GM12878 (cell line): ENCODE data around the gene LGALS1. TPM values are rescaled to one million over a fixed set of nuclear protein-coding genes. Genes with fewer than 3 reads are reported as not detected.

Experiments
- ATAC-seq: fragments of 200-7000 bp; cut with Tn5 transposase; 3 replicates; pipeline ENCODE4 v1.9.1; 2020; ENCODE audit warnings: mild to moderate bottlenecking, moderate library complexity
- BruUV-seq: library from RNA; stranded (reverse); fragments of 400-500 nt; replicated peaks from 2 replicates; lab custom pipeline; 2021; lab: Mats Ljungman, UMichigan
- CTCF ChIA-PET: fragments of 300-600 bp; sonication (Branson Sonifier 250); formaldehyde crosslinking; extraction: SDS; loops from one replicate; lab custom pipeline; 2021; ENCODE audit warnings: inconsistent platforms; lab: Yijun Ruan, JAX
- POLR2A ChIA-PET: fragments of 350-600 bp; formaldehyde crosslinking; extraction: SDS; loops from one replicate; lab custom pipeline; 2021; ENCODE audit warnings: inconsistent platforms; lab: Charles Lee
- RAD21 ChIA-PET: fragments of 300-600 bp; sonication (Branson Sonifier 250); formaldehyde crosslinking; loops from one replicate; lab custom pipeline; 2023; ENCODE audit warnings: antibody characterized with exemption; ENCODE audit not compliant: unreplicated experiment; lab: Charles Lee
- SMC1A ChIA-PET: fragments of 300-600 bp; sonication (Branson Sonifier 250); formaldehyde crosslinking; loops from one replicate; lab custom pipeline; 2023; ENCODE audit not compliant: unreplicated experiment, uncharacterized antibody; lab: Charles Lee
- DNase-seq: peaks from one replicate; pipeline ENCODE4 v3.0.0-alpha.2; 2011; ENCODE audit warnings: low read depth, low spot score
- FAIRE-seq: peaks from 3 replicates; lab custom pipeline; 2011; peaks lifted over from hg19 to GRCh38; lab: Jason Lieb, UNC
- H2AFZ ChIP-seq: 2 replicates; pipeline ENCODE4 v1.6.0; 2011; ENCODE audit warnings: low read depth, low read length, control low read depth; ENCODE audit not compliant: control insufficient read depth
- H3K27ac ChIP-seq: 2 replicates; pipeline ENCODE4 v1.5.1; 2011; ENCODE audit warnings: control low read depth; ENCODE audit not compliant: control insufficient read depth, insufficient read depth
- H3K27me3 ChIP-seq, 2 experiments: replicated peaks in 1 of 2; 2 replicates each; pipeline versions ENCODE4 v1.6.0 to v1.6.1; 2011; ENCODE audit warnings: low read length in 1 of 2; ENCODE audit not compliant: control insufficient read depth in 2 of 2, insufficient read depth in 2 of 2
- H3K36me3 ChIP-seq, 2 experiments: 2 replicates each; pipeline ENCODE4 v1.5.1; 2011; ENCODE audit warnings: low read length in 1 of 2; ENCODE audit not compliant: control insufficient read depth in 2 of 2, insufficient read depth in 2 of 2
- H3K4me1 ChIP-seq: 2 replicates; pipeline ENCODE4 v1.6.1; 2011; ENCODE audit warnings: mild to moderate bottlenecking, low read length, moderate library complexity, mixed read lengths; ENCODE audit not compliant: control insufficient read depth, insufficient read depth
- H3K4me2 ChIP-seq: 2 replicates; pipeline ENCODE4 v1.6.0; 2011; ENCODE audit warnings: control low read depth; ENCODE audit not compliant: control insufficient read depth, insufficient read depth
- H3K4me3 ChIP-seq: fragments of 200-600 bp; sonication (generic); 2 replicates; pipeline ENCODE4 v1.5.1; 2016
- H3K79me2 ChIP-seq: 2 replicates; pipeline ENCODE4 v1.6.0; 2011; ENCODE audit warnings: low read length; ENCODE audit not compliant: control insufficient read depth, insufficient read depth
- H3K9ac ChIP-seq: 2 replicates; pipeline ENCODE4 v1.8.0; 2011; ENCODE audit warnings: low read length, control low read depth, mixed read lengths; ENCODE audit not compliant: control insufficient read depth, insufficient read depth
- H3K9me3 ChIP-seq: replicated peaks from 3 replicates; pipeline ENCODE4 v1.5.1; 2011; ENCODE audit warnings: mild to moderate bottlenecking, low read length; ENCODE audit not compliant: control insufficient read depth, insufficient read depth
- H4K20me1 ChIP-seq: 2 replicates; pipeline ENCODE4 v1.6.0; 2011; ENCODE audit not compliant: control insufficient read depth, insufficient read depth
- CBX5 ChIP-seq: sonication (generic); IDR thresholded peaks from 2 replicates; pipeline ENCODE4 v1.6.1; 2016; ENCODE audit warnings: low read depth, moderate library complexity, mild to moderate bottlenecking, inconsistent platforms
- EGR1 ChIP-seq, 2 experiments: IDR thresholded peaks; 1 replicate in 1 of 2; 2 replicates in 1 of 2; pipeline ENCODE4 v1.6.1; 2011 to 2012; ENCODE audit warnings: low read depth in 2 of 2, low read length in 2 of 2, borderline replicate concordance in 1 of 2, mild to moderate bottlenecking in 1 of 2, moderate library complexity in 1 of 2
- EZH2 ChIP-seq: IDR thresholded peaks from 2 replicates; pipeline ENCODE4 v1.6.1; 2012; ENCODE audit warnings: low read depth, mild to moderate bottlenecking, control low read depth, inconsistent platforms, low read length, borderline replicate concordance; ENCODE audit not compliant: control insufficient read depth
- KLF5 ChIP-seq: fragments of 450-650 bp; IDR thresholded peaks from 2 replicates; pipeline ENCODE4 v1.6.1; 2014; ENCODE audit warnings: mild to moderate bottlenecking; ENCODE audit not compliant: partially characterized antibody
- NBN ChIP-seq: fragments of 450-650 bp; IDR thresholded peaks from 2 replicates; pipeline ENCODE4 v1.6.1; 2016
- NR2C2 ChIP-seq: IDR thresholded peaks from 2 replicates; pipeline ENCODE4 v1.6.1; 2011; ENCODE audit warnings: borderline replicate concordance, low read depth; ENCODE audit not compliant: control insufficient read depth, insufficient read length
- POLR2AphosphoS5 ChIP-seq: IDR thresholded peaks from 2 replicates; pipeline ENCODE4 v1.6.1; 2011; ENCODE audit warnings: mild to moderate bottlenecking, low read length, inconsistent platforms
- SMAD1 ChIP-seq: fragments of 450-650 bp; IDR thresholded peaks from 2 replicates; pipeline ENCODE4 v1.6.1; 2018; ENCODE audit warnings: mild to moderate bottlenecking, low read depth; ENCODE audit not compliant: partially characterized antibody
- SMAD5 ChIP-seq: IDR thresholded peaks from 2 replicates; pipeline ENCODE4 v1.6.1; 2016; ENCODE audit warnings: antibody characterized with exemption, low read depth
- STAT3 ChIP-seq: IDR thresholded peaks from 2 replicates; pipeline ENCODE4 v1.6.1; 2011; ENCODE audit warnings: low read depth, low read length, improper control_type of control experiment
- TARDBP ChIP-seq: IDR thresholded peaks from 2 replicates; pipeline ENCODE4 v1.6.1; 2016; ENCODE audit warnings: borderline replicate concordance
- ZNF207 ChIP-seq: fragments of 450-650 bp; IDR thresholded peaks from 2 replicates; pipeline ENCODE4 v1.6.1; 2014; ENCODE audit warnings: antibody characterized with exemption, mild to moderate bottlenecking, borderline replicate concordance
- ZZZ3 ChIP-seq: IDR thresholded peaks from 2 replicates; pipeline ENCODE4 v1.6.1; 2011; ENCODE audit warnings: low read depth; ENCODE audit not compliant: control insufficient read depth, insufficient read length
- whole genome bisulfite sequencing: methylation state at CpG from one replicate; pipeline ENCODE4 v1.1.6; 2016; ENCODE audit warnings: low lambda C conversion rate; ENCODE audit not compliant: insufficient replicate concordance, insufficient coverage; ENCODE audit errors: missing lambda C conversion rate; 5-methylcytosine and 5-hydroxymethylcytosine counted together
- in situ Hi-C: fragments of 300-500 bp; cut with MboI; formaldehyde crosslinking; loops from 9 replicates; pipeline ENCODE4 v1.14.3; 2018; ENCODE audit warnings: mixed read lengths
- intact Hi-C: fragments of 100-400 bp; cut with micrococcal nuclease; formaldehyde crosslinking; loops from one replicate; pipeline ENCODE4 v1.14.2; 2022; ENCODE audit not compliant: unreplicated experiment
- polyA plus RNA-seq, 11 experiments: library from polyadenylated mRNA; depleted of rRNA in 4 of 11; unstranded in 6 of 11; stranded (reverse) in 5 of 11; fragments of >200 nt; fragmentation: Nextera tagmentation in 4 of 11; fragmentation: Illumina TruSeq in 1 of 11; extraction: Ambion mirVana in 4 of 11; extraction: Trizol in 1 of 11; gene quantifications; 1 replicate in 1 of 11; 2 replicates in 10 of 11; pipeline versions ENCODE4 v1.2.1 to v1.2.3, GENCODE V29; 2011 to 2016; ENCODE audit warnings: inconsistent platforms in 2 of 11, missing spikeins in 2 of 11, low read depth in 1 of 11
- total RNA-seq, 4 experiments: library from RNA; depleted of rRNA in 3 of 4; stranded (reverse); fragments of >200 nt in 3 of 4; fragmentation: Illumina TruSeq in 1 of 4; extraction: Trizol in 1 of 4; gene quantifications; 2 replicates each; pipeline versions ENCODE4 v1.2.1 to v1.2.3, GENCODE V29; 2013 to 2021
- TF ChIP-seq, protein P1 (sequence below): fragments of 450-650 bp; IDR thresholded peaks from 2 replicates; pipeline ENCODE4 v1.6.1; 2018; ENCODE audit warnings: mild to moderate bottlenecking, low read depth, moderate library complexity; ENCODE audit not compliant: partially characterized antibody
- TF ChIP-seq, protein P2 (sequence below): IDR thresholded peaks from 2 replicates; pipeline ENCODE4 v1.6.1; 2012; ENCODE audit warnings: low read depth, low read length, improper control_type of control experiment

Gene LGALS1
- total and polyA plus RNA-seq, 10 of the 15 experiments (the other 5 are each of a cell fraction or from before 2014, with no cell fraction given): 312 to 1,889 (median 706) TPM

DNA sequence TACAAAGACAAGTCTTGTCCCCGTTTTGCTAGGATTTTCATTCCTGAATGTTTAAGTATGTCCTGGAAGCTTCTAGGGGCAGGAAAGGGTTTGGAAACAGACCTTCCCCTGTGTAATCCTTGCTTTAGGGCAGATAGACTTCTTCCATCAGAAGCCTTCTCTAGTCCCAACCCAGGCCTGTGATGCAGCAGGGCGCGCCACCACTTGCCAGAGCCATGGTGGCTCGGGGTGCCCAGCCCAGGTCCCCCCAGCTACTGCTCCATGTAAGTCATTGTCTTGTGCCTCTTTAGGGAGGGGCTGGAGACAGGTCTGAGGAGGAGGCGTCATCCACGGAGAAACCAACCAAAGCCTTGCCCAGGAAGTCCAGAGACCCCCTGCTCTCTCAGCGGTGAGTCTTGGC is 15.0 kb downstream of the LGALS1 start:
- Histone ChIP-seq H4K20me1 (no peaks in the 10 kb centered on the region), H3K4me3 (no peak overlapping the region), H3K79me2 (peaks cover 18% of the 10 kb centered on the region), H2AFZ (no peak overlapping the region), H3K27ac (no peak overlapping the region), H3K27me3 (no peaks in the 10 kb centered on the region), H3K9ac (no peak overlapping the region), H3K36me3 (peaks cover 9 to 23% of the 10 kb centered on the region in 2 experiments; a peak in 3 of 4 replicates), H3K4me1 (peaks cover 10% of the 10 kb centered on the region), H3K9me3 (no peaks in the 10 kb centered on the region), H3K4me2 (no peak overlapping the region)
- no peak for TF ChIP-seq CBX5
- TF ChIP-seq SMAD5: no peak
- no peak for TF ChIP-seq ZNF207
- no peak for TF ChIP-seq SMAD1
- no peak for TF ChIP-seq ZZZ3
- TF ChIP-seq TARDBP: no peak
- intact Hi-C loops: no loop called here
- no TSS peak for BruUV-seq
- ChIA-PET RAD21 (no interaction called here), SMC1A (no interaction called here), POLR2A (no interaction called here), CTCF (no interaction called here)
- WGBS: 85% methylated on average over 7 of the region's 7 CpGs
- ATAC-seq: no peak
- no peak for FAIRE-seq
- in situ Hi-C loops: no loop called here
- no peak for DNase-seq

DNA sequence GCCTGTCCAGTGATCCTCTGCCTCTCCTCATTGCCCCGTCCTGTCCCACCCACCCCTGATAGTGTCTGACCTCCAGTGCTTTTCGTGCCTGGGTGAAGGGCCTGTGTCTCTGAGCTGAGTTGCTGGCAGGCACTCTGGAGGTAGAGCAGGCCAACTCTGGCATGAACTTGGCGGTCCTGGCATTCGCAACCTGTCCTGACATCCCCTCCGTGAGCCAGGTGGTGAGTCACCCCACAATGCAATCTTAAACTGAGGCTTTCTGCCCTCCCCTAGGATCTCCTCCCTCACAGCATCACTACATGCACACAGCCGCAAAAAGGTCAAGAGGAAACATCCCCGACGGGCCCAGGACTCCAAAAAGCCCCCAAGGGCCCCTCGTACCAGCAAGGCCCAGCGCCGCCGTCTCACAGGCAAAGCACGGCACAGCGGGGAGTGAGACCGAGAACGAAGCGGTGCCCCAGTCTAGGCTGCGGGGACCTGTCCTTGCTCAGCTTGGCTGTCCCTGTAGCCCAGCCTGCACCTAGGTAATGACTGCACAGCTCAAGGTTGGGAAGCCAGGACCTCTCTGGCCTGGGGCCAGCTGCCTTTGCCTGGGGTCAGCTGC is 15.6 kb downstream of the LGALS1 start:
- H3K27ac ChIP-seq: no peak overlapping the region
- no peaks in the 10 kb centered on the region for H3K9me3 ChIP-seq
- peaks cover 4% of the 10 kb centered on the region; the same call in 1 of the 2 replicates for H3K4me1 ChIP-seq
- peaks cover 18% of the 10 kb centered on the region for H3K79me2 ChIP-seq
- ChIA-PET SMC1A (no interaction called here), RAD21 (no interaction called here), CTCF (no interaction called here), POLR2A (interaction anchor here (0.6 kb wide), 1 partner anchor 38 kb away, joined by 3 read pairs; no protein-coding TSS in a partner anchor)
- H3K4me2 ChIP-seq: no peak overlapping the region
- intact Hi-C loops: no loop called here
- no peak overlapping the region for H3K4me3 ChIP-seq
- H3K27me3 ChIP-seq: no peaks in the 10 kb centered on the region
- H3K9ac ChIP-seq: no peak overlapping the region
- H2AFZ ChIP-seq: no peak overlapping the region
- no TSS peak for BruUV-seq
- DNase-seq (no peak), ATAC-seq (no peak), FAIRE-seq (no peak)
- H4K20me1 ChIP-seq: no peaks in the 10 kb centered on the region
- in situ Hi-C loops: no loop called here
- WGBS: 93% methylated on average over 17 of the region's 18 CpGs
- peaks cover 9 to 23% of the 10 kb centered on the region in 2 experiments; a peak in 3 of 4 replicates for H3K36me3 ChIP-seq
- TF ChIP-seq EZH2 (no peak), SMAD5 (no peak), NR2C2 (no peak), STAT3 (no peak), KLF5 (no peak), POLR2AphosphoS5 (no peak), EGR1 (IDR thresholded peaks at IDR 0.05; ENCODE audit: borderline replicate concordance in 1 of 2, low read depth in 2 of 2, low read length in 2 of 2) (no peak), NBN (no peak)
- TF ChIP-seq, protein P1, sequence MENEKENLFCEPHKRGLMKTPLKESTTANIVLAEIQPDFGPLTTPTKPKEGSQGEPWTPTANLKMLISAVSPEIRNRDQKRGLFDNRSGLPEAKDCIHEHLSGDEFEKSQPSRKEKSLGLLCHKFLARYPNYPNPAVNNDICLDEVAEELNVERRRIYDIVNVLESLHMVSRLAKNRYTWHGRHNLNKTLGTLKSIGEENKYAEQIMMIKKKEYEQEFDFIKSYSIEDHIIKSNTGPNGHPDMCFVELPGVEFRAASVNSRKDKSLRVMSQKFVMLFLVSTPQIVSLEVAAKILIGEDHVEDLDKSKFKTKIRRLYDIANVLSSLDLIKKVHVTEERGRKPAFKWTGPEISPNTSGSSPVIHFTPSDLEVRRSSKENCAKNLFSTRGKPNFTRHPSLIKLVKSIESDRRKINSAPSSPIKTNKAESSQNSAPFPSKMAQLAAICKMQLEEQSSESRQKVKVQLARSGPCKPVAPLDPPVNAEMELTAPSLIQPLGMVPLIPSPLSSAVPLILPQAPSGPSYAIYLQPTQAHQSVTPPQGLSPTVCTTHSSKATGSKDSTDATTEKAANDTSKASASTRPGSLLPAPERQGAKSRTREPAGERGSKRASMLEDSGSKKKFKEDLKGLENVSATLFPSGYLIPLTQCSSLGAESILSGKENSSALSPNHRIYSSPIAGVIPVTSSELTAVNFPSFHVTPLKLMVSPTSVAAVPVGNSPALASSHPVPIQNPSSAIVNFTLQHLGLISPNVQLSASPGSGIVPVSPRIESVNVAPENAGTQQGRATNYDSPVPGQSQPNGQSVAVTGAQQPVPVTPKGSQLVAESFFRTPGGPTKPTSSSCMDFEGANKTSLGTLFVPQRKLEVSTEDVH: no peak
- TF ChIP-seq, protein P2, sequence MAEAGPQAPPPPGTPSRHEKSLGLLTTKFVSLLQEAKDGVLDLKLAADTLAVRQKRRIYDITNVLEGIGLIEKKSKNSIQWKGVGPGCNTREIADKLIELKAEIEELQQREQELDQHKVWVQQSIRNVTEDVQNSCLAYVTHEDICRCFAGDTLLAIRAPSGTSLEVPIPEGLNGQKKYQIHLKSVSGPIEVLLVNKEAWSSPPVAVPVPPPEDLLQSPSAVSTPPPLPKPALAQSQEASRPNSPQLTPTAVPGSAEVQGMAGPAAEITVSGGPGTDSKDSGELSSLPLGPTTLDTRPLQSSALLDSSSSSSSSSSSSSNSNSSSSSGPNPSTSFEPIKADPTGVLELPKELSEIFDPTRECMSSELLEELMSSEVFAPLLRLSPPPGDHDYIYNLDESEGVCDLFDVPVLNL: no peak
